ENCODE measurements around the gene VSTM2L.
"Not testable (repeated sequence)": the region's sequence is repeated elsewhere in the genome, so short reads cannot be mapped to it uniquely, and the experiment has no call there.

VSTM2L gene

GRCh38 chr20:37937686-37938085 lies 34.8 kb downstream of the VSTM2L start:
- no peak for DNase-seq (ENCODE audit: low read depth in 3 of 3)

- no peak for DNase-seq (ENCODE audit: low read depth in 3 of 3)
Observed at GRCh38 chr20:37938181-37938750, 35.3 kb downstream of the VSTM2L start.

DNA sequence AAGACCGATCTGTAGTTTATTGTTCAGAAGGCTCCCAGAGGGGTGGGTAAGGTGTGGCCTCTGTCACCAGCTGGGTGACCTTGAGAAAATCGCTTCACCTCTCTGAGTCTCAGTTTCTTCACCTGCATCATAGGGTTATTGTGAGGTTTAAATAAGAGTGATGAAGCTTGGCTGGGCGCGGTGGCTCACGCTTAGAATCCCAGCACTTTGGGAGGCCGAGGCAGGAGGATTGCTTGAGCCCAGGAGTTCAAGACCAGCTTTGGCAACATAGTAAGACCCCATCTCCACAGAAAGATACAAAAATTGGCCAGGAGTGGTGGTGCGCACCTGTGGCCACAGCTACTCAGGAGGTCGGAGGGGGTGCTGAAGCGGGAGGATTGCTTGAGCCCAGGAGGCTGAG lies 36.0 kb downstream of the VSTM2L start:
- DNase-seq (ENCODE audit: low read depth in 3 of 3) = no peak

- no peak for DNase-seq (ENCODE audit: low read depth in 3 of 3)
Observed at GRCh38 chr20:37939701-37940560, 37.0 kb downstream of the VSTM2L start.

- no peak for DNase-seq (ENCODE audit: low read depth in 3 of 3)
Observed at GRCh38 chr20:37940858-37941257, 37.9 kb downstream of the VSTM2L start.

GRCh38 chr20:37941332-37941731 lies 38.4 kb downstream of the VSTM2L start:
- DNase-seq (ENCODE audit: low read depth in 3 of 3) = no peak

GRCh38 chr20:37941992-37942391 lies 39.1 kb downstream of the VSTM2L start:
- DNase-seq (ENCODE audit: low read depth in 3 of 3) = no peak

DNA sequence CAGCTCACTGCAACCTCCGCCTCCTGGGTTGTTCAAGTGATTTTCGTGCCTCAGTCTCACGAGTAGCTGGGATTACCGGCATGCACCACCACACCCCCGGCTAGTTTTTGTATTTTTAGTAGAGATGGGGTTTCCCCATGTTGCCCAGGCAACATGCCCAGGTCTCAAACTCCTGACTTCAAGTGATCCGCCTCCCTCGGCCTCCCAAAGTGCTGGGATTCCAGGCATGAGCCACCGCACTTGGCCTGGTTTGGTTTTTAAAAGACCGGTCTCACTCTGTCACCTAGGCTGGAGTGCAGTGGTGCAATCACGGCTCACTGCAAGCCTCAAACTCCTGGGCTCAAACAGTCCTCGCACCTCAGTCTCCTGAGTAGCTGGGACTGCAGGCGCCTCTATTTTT lies 40.1 kb downstream of the VSTM2L start:
- DNase-seq (ENCODE audit: low read depth in 3 of 3) = no peak

DNA sequence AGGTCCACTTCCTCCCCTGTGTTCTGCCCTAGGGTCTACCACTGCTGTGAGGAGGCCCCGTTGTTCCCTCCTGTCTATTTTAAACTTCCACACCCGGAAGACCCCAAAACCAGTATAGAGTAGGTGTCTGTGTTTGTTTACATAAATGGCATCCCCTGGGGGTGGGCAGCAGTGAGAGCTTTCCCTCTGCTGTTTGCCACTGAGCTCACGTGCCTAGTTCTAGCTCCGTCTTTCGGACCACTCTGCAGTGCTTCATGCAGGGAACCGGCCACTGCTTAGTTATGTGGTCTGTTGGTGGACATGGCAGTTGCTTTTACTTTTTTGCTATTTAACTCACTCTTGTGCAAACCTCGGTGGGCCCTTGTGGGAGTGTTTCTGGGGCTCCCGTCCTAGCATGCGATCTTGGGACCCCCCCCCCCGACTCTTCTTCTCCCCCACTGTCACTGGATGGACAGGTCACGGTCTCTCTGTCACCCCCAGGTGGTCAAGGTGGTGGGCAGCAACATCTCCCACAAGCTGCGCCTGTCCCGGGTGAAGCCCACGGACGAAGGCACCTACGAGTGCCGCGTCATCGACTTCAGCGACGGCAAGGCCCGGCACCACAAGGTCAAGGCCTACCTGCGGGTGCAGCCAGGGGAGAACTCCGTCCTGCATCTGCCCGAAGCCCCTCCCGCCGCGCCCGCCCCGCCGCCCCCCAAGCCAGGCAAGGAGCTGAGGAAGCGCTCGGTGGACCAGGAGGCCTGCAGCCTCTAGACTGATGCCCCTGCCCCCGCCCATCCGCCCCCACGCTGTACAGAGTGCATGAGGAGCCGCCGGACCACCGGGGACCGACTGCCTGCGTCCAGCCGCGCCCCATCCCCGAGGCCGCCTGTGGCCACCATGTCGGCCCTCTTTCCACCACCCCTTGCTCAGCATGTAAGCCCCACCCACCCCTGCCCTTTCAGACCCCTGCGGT lies 40.9 kb downstream of the VSTM2L start:
- DNase-seq (ENCODE audit: low read depth in 3 of 3) = no peak

DNA sequence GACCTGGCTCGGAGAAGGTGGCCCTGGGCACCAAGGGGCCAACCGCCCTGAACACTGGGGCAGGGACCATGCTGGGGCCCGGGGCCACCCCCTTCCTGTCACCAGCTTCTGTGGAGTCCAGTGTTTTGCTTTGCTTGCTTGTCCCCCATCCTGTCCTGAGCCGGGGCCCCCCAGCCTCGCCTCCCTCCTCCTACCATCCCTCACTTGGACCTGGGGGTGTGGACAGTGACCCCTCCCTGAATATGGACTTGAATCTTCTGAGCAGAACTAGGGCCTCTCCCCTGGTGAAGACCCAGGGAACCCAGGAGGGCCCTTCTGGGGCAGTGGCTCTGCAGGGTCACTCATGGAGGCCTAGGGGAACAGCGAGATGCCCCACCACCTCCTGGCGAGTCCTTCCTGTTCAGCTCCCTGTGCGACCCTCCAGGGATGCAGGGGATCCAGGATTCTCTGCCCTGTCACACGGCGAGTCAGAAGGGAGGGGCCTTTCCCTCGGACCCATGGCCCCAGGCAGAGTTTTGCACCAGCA lies 41.6 kb downstream of the VSTM2L start:
- no peak for DNase-seq (ENCODE audit: low read depth in 3 of 3)

DNA sequence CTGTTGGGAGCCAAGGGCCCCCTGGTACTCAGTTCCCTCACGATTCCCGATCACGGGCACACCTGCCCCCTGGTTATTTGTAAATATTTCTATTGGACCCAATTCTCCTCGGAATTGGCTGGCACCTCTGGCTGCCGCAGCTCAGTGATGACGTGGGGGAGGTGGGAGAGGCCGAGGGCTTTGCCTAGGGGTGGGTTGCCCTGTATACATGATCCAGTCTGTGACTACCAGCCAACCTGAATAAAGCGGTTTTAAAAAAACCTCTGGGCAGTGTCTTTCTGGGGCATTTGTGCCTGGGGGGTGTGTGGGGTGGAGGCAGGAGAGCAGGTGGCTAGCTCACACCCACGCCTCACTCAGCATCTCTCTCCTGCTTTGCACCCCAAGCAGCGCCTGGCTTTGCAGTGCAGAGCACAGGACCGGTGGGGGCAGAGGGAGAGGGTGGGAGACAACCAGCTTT lies 42.2 kb downstream of the VSTM2L start:
- no peak for DNase-seq (ENCODE audit: low read depth in 3 of 3)

- DNase-seq (ENCODE audit: low read depth in 3 of 3) = no peak
Observed at GRCh38 chr20:37946946-37947345, 44.0 kb downstream of the VSTM2L start.

GRCh38 chr20:37947943-37948342 lies 45.0 kb downstream of the VSTM2L start:
- DNase-seq (ENCODE audit: low read depth in 3 of 3) = no peak

DNA sequence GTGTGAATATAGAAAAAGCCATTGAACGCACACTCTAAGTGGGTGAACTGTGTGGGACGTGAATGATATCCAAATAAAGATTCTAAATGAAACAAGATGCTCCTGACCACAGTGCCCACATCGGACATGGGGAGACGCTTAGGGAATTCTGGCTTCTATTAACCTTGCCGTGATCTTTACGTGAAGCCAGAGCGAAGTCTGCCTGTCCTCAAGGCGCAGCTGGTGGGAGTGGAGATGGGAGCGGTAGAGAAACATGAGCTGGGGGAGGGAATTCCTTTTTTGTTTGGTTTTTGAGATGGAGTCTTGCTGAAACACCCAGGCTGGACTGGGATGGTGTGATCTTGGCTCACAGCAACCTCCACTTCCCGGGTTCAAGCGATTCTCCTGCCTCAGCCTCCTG lies 46.0 kb downstream of the VSTM2L start:
- no peak for DNase-seq (ENCODE audit: low read depth in 3 of 3)

- DNase-seq (ENCODE audit: low read depth in 3 of 3) = no peak
Observed at GRCh38 chr20:37954190-37954589, 51.3 kb downstream of the VSTM2L start.

DNA sequence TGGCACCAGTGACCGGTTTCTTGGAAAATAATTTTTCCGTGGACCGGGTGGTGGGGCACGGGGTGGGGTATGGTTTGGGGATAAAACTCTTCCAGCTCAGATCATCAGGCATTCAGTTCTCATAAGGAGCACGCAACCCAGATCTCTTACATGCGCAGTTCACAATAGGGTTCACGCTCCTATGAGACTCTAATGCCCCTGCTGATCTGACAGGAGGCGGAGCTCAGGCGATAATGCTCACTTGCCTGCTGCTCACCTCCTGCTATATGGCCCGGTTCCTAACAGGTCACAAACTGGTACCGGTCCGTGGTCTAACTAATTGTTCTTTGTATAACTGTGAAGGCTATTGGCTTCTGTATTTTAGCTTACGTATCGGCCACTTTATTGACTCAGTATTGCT lies 51.7 kb downstream of the VSTM2L start:
- DNase-seq (ENCODE audit: low read depth in 3 of 3) = no peak

DNA sequence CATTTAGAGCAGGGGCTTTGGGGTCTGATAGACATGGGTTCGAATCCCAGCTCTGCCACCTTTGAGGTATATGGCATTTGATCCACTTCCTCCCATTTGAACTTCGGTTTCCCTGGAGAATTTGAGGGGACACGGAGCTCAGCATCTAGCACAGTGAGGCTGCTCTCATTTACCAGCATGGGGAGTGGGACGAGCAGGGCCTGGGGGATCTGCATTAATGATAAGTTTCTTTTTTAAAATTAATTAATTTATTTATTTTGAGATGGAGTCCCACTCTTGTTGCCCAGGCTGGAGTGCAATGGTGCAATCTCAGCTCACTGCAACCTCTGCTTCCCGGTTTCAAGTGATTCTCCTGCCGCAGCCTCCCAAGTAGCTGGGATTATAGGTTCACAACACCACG lies 52.6 kb downstream of the VSTM2L start:
- no peak for DNase-seq (ENCODE audit: low read depth in 3 of 3)

DNA sequence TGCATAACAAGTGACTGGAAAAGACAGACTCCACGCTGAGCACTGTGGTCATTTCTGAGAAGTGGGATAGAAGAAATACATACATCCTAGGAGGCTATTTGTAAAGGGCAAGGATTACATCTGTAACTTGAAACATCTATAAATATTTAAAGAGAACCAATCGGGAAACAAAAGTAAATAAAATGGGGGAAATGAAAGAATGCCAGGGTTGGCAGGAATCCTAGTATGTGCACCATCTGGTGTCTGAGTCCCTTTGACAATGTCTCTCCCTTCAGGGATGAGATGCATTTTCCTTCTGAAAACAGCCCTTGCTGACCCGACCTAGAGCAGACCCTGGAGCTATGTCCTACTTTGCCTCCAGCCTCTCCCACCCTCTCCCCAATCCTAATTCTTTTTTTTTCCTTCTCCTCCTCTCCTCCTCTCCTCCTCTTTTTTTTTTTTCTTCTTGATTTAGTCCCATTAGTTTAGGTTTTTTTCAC lies 53.2 kb downstream of the VSTM2L start:
- DNase-seq (ENCODE audit: low read depth in 3 of 3) = no peak

GRCh38 chr20:37958856-37959520 lies 56.1 kb downstream of the VSTM2L start:
- no peak for DNase-seq (ENCODE audit: low read depth in 3 of 3)

GRCh38 chr20:37961066-37961465 lies 58.1 kb downstream of the VSTM2L start:
- DNase-seq (ENCODE audit: low read depth in 3 of 3) = no peak

DNA sequence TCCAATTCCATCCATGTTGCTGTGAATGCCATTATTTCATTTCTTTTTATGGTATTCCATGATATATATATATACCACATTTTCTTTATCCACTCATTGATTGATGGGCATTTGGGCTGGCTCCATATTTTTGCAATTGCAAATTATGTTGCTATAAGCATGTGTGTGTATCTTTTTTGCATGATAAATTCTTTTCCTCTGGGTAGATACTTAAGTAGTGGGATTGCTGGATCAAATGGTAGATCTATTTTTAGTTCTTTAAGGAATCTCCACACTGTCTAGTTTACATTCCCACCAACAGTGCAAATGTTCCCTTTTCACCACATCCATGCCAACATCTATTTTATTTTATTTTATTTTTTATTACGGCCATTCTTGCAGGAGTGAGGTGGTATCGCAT lies 60.6 kb downstream of the VSTM2L start:
- not testable (repeated sequence) for DNase-seq (ENCODE audit: low read depth in 3 of 3)
